HL-60 (cell line): ENCODE results near the gene CRELD1.

ENCODE experiments used
- GABPA ChIP-seq: IDR thresholded peaks from 2 replicates; pipeline ENCODE4 v1.6.1; 2012; ENCODE audit warnings: low read depth
- POLR2AphosphoS5 ChIP-seq: IDR thresholded peaks from 2 replicates; pipeline ENCODE4 v1.6.1; 2012; ENCODE audit warnings: low read depth
- SPI1 ChIP-seq: IDR thresholded peaks from 2 replicates; pipeline ENCODE4 v1.6.1; 2012; ENCODE audit warnings: low read depth, mild to moderate bottlenecking, borderline replicate concordance
- TF ChIP-seq, protein P1 (sequence below): IDR thresholded peaks from one replicate; pipeline ENCODE4 v1.5.1; 2011; ENCODE audit warnings: low read length, control low read depth, inconsistent platforms; ENCODE audit not compliant: insufficient read depth
- TF ChIP-seq, protein P2 (sequence below): IDR thresholded peaks from 2 replicates; pipeline ENCODE4 v1.6.1; 2012; ENCODE audit warnings: low read depth; ENCODE audit not compliant: insufficient replicate concordance

DNA sequence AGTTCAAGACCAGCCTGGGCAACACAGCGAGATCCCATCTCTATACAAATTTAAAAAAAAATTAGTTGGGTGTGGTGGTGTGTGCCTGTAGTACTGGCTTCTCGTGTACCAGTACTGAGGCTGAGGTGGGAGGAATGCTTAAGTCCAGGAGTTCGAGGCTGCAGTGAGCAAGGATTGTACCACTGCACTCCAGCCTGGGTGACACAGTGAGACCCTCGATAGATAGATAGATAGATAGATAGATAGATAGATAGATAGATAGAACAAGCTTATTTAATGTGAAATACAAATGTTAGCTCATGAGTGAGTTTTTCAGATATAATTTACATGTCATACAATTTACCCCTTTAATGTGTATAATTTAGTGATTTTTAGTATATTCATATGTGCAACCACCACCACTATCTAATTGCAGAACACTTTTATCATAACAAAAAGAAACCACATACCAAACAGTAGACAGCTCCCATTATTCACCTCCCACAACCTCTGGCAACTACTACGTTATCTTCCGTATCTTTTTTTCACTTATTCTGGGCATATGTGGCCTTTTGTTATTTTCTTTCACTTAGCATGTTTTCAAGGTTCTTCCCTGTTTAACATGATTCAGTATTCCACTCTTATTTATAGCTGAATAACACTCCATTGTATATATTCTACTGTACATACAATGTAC lies 31.7 kb downstream of the CRELD1 start:
- TF ChIP-seq, protein P1, sequence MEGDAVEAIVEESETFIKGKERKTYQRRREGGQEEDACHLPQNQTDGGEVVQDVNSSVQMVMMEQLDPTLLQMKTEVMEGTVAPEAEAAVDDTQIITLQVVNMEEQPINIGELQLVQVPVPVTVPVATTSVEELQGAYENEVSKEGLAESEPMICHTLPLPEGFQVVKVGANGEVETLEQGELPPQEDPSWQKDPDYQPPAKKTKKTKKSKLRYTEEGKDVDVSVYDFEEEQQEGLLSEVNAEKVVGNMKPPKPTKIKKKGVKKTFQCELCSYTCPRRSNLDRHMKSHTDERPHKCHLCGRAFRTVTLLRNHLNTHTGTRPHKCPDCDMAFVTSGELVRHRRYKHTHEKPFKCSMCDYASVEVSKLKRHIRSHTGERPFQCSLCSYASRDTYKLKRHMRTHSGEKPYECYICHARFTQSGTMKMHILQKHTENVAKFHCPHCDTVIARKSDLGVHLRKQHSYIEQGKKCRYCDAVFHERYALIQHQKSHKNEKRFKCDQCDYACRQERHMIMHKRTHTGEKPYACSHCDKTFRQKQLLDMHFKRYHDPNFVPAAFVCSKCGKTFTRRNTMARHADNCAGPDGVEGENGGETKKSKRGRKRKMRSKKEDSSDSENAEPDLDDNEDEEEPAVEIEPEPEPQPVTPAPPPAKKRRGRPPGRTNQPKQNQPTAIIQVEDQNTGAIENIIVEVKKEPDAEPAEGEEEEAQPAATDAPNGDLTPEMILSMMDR: no peak
- TF ChIP-seq, protein P2, sequence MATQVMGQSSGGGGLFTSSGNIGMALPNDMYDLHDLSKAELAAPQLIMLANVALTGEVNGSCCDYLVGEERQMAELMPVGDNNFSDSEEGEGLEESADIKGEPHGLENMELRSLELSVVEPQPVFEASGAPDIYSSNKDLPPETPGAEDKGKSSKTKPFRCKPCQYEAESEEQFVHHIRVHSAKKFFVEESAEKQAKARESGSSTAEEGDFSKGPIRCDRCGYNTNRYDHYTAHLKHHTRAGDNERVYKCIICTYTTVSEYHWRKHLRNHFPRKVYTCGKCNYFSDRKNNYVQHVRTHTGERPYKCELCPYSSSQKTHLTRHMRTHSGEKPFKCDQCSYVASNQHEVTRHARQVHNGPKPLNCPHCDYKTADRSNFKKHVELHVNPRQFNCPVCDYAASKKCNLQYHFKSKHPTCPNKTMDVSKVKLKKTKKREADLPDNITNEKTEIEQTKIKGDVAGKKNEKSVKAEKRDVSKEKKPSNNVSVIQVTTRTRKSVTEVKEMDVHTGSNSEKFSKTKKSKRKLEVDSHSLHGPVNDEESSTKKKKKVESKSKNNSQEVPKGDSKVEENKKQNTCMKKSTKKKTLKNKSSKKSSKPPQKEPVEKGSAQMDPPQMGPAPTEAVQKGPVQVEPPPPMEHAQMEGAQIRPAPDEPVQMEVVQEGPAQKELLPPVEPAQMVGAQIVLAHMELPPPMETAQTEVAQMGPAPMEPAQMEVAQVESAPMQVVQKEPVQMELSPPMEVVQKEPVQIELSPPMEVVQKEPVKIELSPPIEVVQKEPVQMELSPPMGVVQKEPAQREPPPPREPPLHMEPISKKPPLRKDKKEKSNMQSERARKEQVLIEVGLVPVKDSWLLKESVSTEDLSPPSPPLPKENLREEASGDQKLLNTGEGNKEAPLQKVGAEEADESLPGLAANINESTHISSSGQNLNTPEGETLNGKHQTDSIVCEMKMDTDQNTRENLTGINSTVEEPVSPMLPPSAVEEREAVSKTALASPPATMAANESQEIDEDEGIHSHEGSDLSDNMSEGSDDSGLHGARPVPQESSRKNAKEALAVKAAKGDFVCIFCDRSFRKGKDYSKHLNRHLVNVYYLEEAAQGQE: no peak
- TF ChIP-seq POLR2AphosphoS5 (no peak), GABPA (no peak), SPI1 (no peak)
